GM12891 (cell line): Measurements from ENCODE around the gene KRT76.
"Not testable (repeated sequence)": the region's sequence is repeated elsewhere in the genome, so short reads cannot be mapped to it uniquely, and the experiment has no call there.

Experiments
- POLR2A ChIP-seq: IDR thresholded peaks from 2 replicates; pipeline ENCODE4 v1.6.1; 2011; ENCODE audit warnings: low read depth, low read length, control low read depth
- POLR2AphosphoS5 ChIP-seq: IDR thresholded peaks from 2 replicates; pipeline ENCODE4 v1.6.1; 2011; ENCODE audit warnings: low read depth, low read length, control low read depth
- TAF1 ChIP-seq: IDR thresholded peaks from 2 replicates; pipeline ENCODE4 v1.6.1; 2011; ENCODE audit warnings: low read depth, low read length, control low read depth

- TF ChIP-seq POLR2A, TAF1, POLR2AphosphoS5: not testable (repeated sequence)
Observed at GRCh38 chr12:52761218-52761617, 15.9 kb downstream of the KRT76 start.
